Mesendoderm (in vitro differentiated cells): Measurements from ENCODE around the gene GPR68.

Experiments
- DNase-seq: peaks from one replicate; pipeline ENCODE4 v3.0.0; 2013
- H2AK5ac ChIP-seq: 2 replicates; pipeline ENCODE4 v1.6.1; 2013; ENCODE audit warnings: low read length, inconsistent platforms
- H2BK120ac ChIP-seq: 2 replicates; pipeline ENCODE4 v1.6.1; 2013; ENCODE audit warnings: low read depth, mild to moderate bottlenecking, low read length, moderate library complexity, mixed read lengths
- H2BK15ac ChIP-seq: replicated peaks from 2 replicates; pipeline ENCODE4 v1.6.1; 2013; ENCODE audit warnings: low read depth, mild to moderate bottlenecking, moderate library complexity
- H2BK5ac ChIP-seq: 2 replicates; pipeline ENCODE4 v1.6.1; 2013; ENCODE audit warnings: low read length, inconsistent platforms
- H3K18ac ChIP-seq: 2 replicates; pipeline ENCODE4 v1.6.1; 2013; ENCODE audit warnings: mild to moderate bottlenecking, low read length, mixed read lengths
- H3K23ac ChIP-seq: one replicate; pipeline ENCODE4 v1.6.1; 2013; ENCODE audit warnings: low read length
- H3K27ac ChIP-seq: 2 replicates; pipeline ENCODE4 v1.5.1; 2013; ENCODE audit warnings: low read depth, mild to moderate bottlenecking, inconsistent platforms, low read length, moderate library complexity
- H3K27me3 ChIP-seq: 2 replicates; pipeline ENCODE4 v1.6.1; 2013; ENCODE audit warnings: low read length, control low read depth, mild to moderate bottlenecking, inconsistent platforms; ENCODE audit not compliant: insufficient read depth, poor library complexity
- H3K36me3 ChIP-seq: 2 replicates; pipeline ENCODE4 v1.6.1; 2013; ENCODE audit warnings: low read length, inconsistent platforms; ENCODE audit not compliant: control insufficient read depth, insufficient read depth
- H3K4ac ChIP-seq: one replicate; pipeline ENCODE4 v1.6.1; 2013; ENCODE audit warnings: low read depth, mild to moderate bottlenecking, low read length, moderate library complexity
- H3K4me1 ChIP-seq: 2 replicates; pipeline ENCODE4 v1.6.1; 2013; ENCODE audit warnings: low read depth, low read length, inconsistent platforms; ENCODE audit not compliant: control insufficient read depth
- H3K4me2 ChIP-seq: 2 replicates; pipeline ENCODE4 v1.6.1; 2013; ENCODE audit warnings: low read length
- H3K4me3 ChIP-seq: 2 replicates; pipeline ENCODE4 v1.5.1; 2013; ENCODE audit warnings: mild to moderate bottlenecking, low read length
- H3K56ac ChIP-seq: one replicate; pipeline ENCODE4 v1.6.1; 2013; ENCODE audit warnings: low read length
- H3K79me1 ChIP-seq: 2 replicates; pipeline ENCODE4 v1.6.1; 2013; ENCODE audit warnings: low read length, inconsistent platforms
- H3K79me2 ChIP-seq: 2 replicates; pipeline ENCODE4 v1.6.1; 2013; ENCODE audit warnings: mild to moderate bottlenecking, low read length; ENCODE audit not compliant: control insufficient read depth, insufficient read depth
- H3K9ac ChIP-seq: 2 replicates; pipeline ENCODE4 v1.6.1; 2013; ENCODE audit warnings: low read length, inconsistent platforms
- H4K5ac ChIP-seq: one replicate; pipeline ENCODE4 v1.6.1; 2013; ENCODE audit warnings: low read length
- H4K8ac ChIP-seq: one replicate; pipeline ENCODE4 v1.6.1; 2013; ENCODE audit warnings: low read depth, mild to moderate bottlenecking, control low read depth, low read length, moderate library complexity
- WGBS: extraction: QIAGEN DNeasy Blood & Tissue Kit; methylation state at CpG from one replicate; pipeline ENCODE4 v1.1.7; 2013; ENCODE audit warnings: low lambda C conversion rate, missing lambda C conversion rate; ENCODE audit not compliant: insufficient coverage; ENCODE audit errors: extremely low coverage; 5-methylcytosine and 5-hydroxymethylcytosine counted together

GPR68 gene

GRCh38 chr14:91284146-91284790 is 39.8 kb upstream of the GPR68 start:
- no peak overlapping the region for H3K56ac ChIP-seq
- H3K79me1 ChIP-seq = no peaks in the 10 kb centered on the region
- H4K5ac ChIP-seq = no peak overlapping the region
- no CpG with 5 or more reads among the region's 13 CpGs for WGBS
- H3K27ac ChIP-seq = no peak overlapping the region
- no peaks in the 10 kb centered on the region for H3K4me1 ChIP-seq
- no peaks in the 10 kb centered on the region for H3K27me3 ChIP-seq
- peak; percentile 21 for DNase-seq
- no peak overlapping the region for H3K4me3 ChIP-seq
- H3K79me2 ChIP-seq = no peaks in the 10 kb centered on the region
- H2BK5ac ChIP-seq = no peak overlapping the region
- H2BK120ac ChIP-seq = no peak overlapping the region
- H3K18ac ChIP-seq = no peak overlapping the region
- H3K9ac ChIP-seq = no peak overlapping the region
- H2AK5ac ChIP-seq = no peak overlapping the region
- H2BK15ac ChIP-seq = no peak overlapping the region
- no peak overlapping the region for H4K8ac ChIP-seq
- peaks cover 5% of the 10 kb centered on the region for H3K36me3 ChIP-seq
- no peak overlapping the region for H3K4me2 ChIP-seq
- H3K23ac ChIP-seq = no peak overlapping the region
- no peak overlapping the region for H3K4ac ChIP-seq

DNA sequence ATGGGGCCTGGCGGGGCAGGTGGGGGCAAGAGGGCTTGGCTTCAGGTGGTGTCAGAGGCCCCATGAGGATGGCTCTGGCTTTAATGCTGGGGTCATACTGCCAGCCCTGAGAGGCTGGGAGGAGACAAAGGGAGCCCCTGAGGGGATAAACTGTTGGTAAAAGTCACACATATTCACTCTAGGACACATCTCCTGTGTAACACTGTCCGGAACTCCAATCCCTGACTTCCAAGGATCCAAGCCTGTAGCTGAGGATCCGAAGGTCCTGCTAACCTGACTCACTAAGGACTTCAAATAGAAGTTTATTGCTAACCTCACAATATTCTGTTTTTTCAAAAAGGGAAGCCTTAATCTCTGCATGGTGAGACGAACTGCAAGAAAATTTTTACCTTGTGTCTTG is 39.2 kb upstream of the GPR68 start:
- H3K56ac ChIP-seq = no peak overlapping the region
- peaks cover 4% of the 10 kb centered on the region for H3K36me3 ChIP-seq
- no peak overlapping the region for H2BK15ac ChIP-seq
- H3K9ac ChIP-seq = no peak overlapping the region
- H4K8ac ChIP-seq = no peak overlapping the region
- no peak overlapping the region for H3K27ac ChIP-seq
- no peak overlapping the region for H3K4me3 ChIP-seq
- H3K27me3 ChIP-seq = no peaks in the 10 kb centered on the region
- H3K79me1 ChIP-seq = no peaks in the 10 kb centered on the region
- no peak overlapping the region for H3K18ac ChIP-seq
- no peak overlapping the region for H2BK5ac ChIP-seq
- no peak overlapping the region for H3K4me2 ChIP-seq
- no peaks in the 10 kb centered on the region for H3K79me2 ChIP-seq
- H4K5ac ChIP-seq = no peak overlapping the region
- no peaks in the 10 kb centered on the region for H3K4me1 ChIP-seq
- no peak overlapping the region for H2AK5ac ChIP-seq
- no peak overlapping the region for H3K23ac ChIP-seq
- no peak overlapping the region for H3K4ac ChIP-seq
- no peak for DNase-seq
- no CpG with 5 or more reads among the region's 4 CpGs for WGBS
- no peak overlapping the region for H2BK120ac ChIP-seq

GRCh38 chr14:91282954-91283645 is 38.6 kb upstream of the GPR68 start:
- no peak overlapping the region for H3K4me2 ChIP-seq
- H3K18ac ChIP-seq = no peak overlapping the region
- H4K8ac ChIP-seq = no peak overlapping the region
- H3K23ac ChIP-seq = no peak overlapping the region
- peaks cover 2% of the 10 kb centered on the region for H3K36me3 ChIP-seq
- no peak overlapping the region for H3K9ac ChIP-seq
- no peaks in the 10 kb centered on the region for H3K79me2 ChIP-seq
- WGBS = 100% methylated on average over 1 of the region's 14 CpGs
- no peak overlapping the region for H2BK5ac ChIP-seq
- H3K27ac ChIP-seq = no peak overlapping the region
- H4K5ac ChIP-seq = no peak overlapping the region
- no peaks in the 10 kb centered on the region for H3K79me1 ChIP-seq
- no peak overlapping the region for H3K4me3 ChIP-seq
- no peaks in the 10 kb centered on the region for H3K4me1 ChIP-seq
- no peak overlapping the region for H2BK120ac ChIP-seq
- no peak overlapping the region for H2BK15ac ChIP-seq
- no peak overlapping the region for H2AK5ac ChIP-seq
- no peak overlapping the region for H3K4ac ChIP-seq
- no peak for DNase-seq
- no peaks in the 10 kb centered on the region for H3K27me3 ChIP-seq
- H3K56ac ChIP-seq = no peak overlapping the region

- WGBS = no CpG with 5 or more reads among the region's 9 CpGs
- H3K4me1 ChIP-seq = no peaks in the 10 kb centered on the region
- H3K27ac ChIP-seq = no peak overlapping the region
- H3K56ac ChIP-seq = no peak overlapping the region
- no peaks in the 10 kb centered on the region for H3K79me2 ChIP-seq
- peaks cover 1% of the 10 kb centered on the region for H3K36me3 ChIP-seq
- no peaks in the 10 kb centered on the region for H3K79me1 ChIP-seq
- no peak for DNase-seq
- H2AK5ac ChIP-seq = no peak overlapping the region
- H4K5ac ChIP-seq = no peak overlapping the region
- H3K9ac ChIP-seq = no peak overlapping the region
- H3K27me3 ChIP-seq = no peaks in the 10 kb centered on the region
- no peak overlapping the region for H2BK15ac ChIP-seq
- no peak overlapping the region for H3K4me2 ChIP-seq
- H2BK120ac ChIP-seq = no peak overlapping the region
- no peak overlapping the region for H3K4ac ChIP-seq
- no peak overlapping the region for H3K4me3 ChIP-seq
- H2BK5ac ChIP-seq = no peak overlapping the region
- H3K23ac ChIP-seq = no peak overlapping the region
- H3K18ac ChIP-seq = no peak overlapping the region
- H4K8ac ChIP-seq = no peak overlapping the region
Measured at GRCh38 chr14:91281346-91281745, 36.8 kb upstream of the GPR68 start.

DNA sequence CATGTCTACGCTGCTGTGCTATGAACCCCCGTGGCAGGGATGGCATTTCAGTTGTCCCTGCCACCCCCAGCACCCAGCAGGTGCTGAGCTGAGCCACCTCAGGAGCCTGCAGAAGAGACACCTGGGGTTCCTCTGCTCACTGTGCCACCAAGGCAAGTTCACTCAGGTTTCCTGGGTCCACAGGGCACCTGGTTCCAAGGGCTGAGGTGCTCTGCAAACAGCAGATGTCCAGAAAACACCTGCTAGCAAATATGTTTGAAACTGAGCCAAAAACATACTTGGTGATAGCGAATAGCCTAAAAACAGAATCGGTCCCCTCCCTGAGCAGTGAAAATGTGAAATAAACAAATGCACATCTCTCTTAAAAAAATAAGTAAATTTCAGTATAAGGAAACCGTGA is 35.6 kb upstream of the GPR68 start:
- H3K79me1 ChIP-seq = no peaks in the 10 kb centered on the region
- H3K4ac ChIP-seq = no peak overlapping the region
- no peaks in the 10 kb centered on the region for H3K27me3 ChIP-seq
- no peak overlapping the region for H3K4me3 ChIP-seq
- no peak overlapping the region for H3K18ac ChIP-seq
- H3K27ac ChIP-seq = no peak overlapping the region
- no peaks in the 10 kb centered on the region for H3K79me2 ChIP-seq
- no peak overlapping the region for H3K56ac ChIP-seq
- H3K36me3 ChIP-seq = peaks cover 1% of the 10 kb centered on the region
- H3K4me2 ChIP-seq = no peak overlapping the region
- no peaks in the 10 kb centered on the region for H3K4me1 ChIP-seq
- no peak overlapping the region for H2BK120ac ChIP-seq
- no peak overlapping the region for H3K23ac ChIP-seq
- no peak overlapping the region for H3K9ac ChIP-seq
- no peak overlapping the region for H2BK5ac ChIP-seq
- no peak overlapping the region for H2BK15ac ChIP-seq
- no peak for DNase-seq
- no peak overlapping the region for H2AK5ac ChIP-seq
- no CpG with 5 or more reads among the region's 5 CpGs for WGBS
- no peak overlapping the region for H4K5ac ChIP-seq
- no peak overlapping the region for H4K8ac ChIP-seq

DNA sequence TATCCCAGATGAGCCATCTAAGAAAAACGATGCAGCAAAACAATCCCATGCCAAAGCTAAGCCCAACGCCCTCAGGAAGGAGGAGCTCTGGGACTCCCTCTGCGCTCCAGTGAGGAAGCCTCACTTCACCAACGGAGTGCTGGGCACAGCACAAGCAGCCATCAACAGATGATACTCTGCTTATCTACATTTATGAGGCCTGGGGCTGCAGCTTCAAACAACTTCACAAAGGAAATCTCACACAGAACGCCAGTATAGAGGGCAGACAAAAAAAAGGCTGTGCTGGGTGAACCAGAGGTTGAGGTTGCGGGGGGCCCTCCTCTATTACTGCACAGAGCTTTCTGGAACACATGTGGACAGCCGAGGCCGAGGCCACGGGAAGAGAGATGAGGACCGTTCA is 34.9 kb upstream of the GPR68 start:
- Histone ChIP-seq H4K8ac (no peak overlapping the region), H3K4me2 (no peak overlapping the region), H3K4ac (no peak overlapping the region), H3K23ac (no peak overlapping the region), H3K36me3 (peaks cover 1% of the 10 kb centered on the region), H2BK5ac (no peak overlapping the region), H3K27ac (no peak overlapping the region), H3K4me1 (no peaks in the 10 kb centered on the region), H3K27me3 (no peaks in the 10 kb centered on the region), H4K5ac (no peak overlapping the region), H3K56ac (no peak overlapping the region), H3K9ac (no peak overlapping the region), H2BK15ac (no peak overlapping the region), H3K79me2 (no peaks in the 10 kb centered on the region), H2BK120ac (no peak overlapping the region), H3K4me3 (no peak overlapping the region), H3K79me1 (no peaks in the 10 kb centered on the region), H3K18ac (no peak overlapping the region), H2AK5ac (no peak overlapping the region)
- WGBS = no CpG with 5 or more reads among the region's 10 CpGs
- no peak for DNase-seq
